GM19238 (cell line): Measurements from ENCODE around the gene MAMLD1.

Source experiments
- DNase-seq: peaks from one replicate; pipeline ENCODE4 v3.0.0; 2011; ENCODE audit warnings: low spot score; ENCODE audit not compliant: insufficient read length

MAMLD1 gene

GRCh38 chrX:150529587-150529986 is 166.5 kb downstream of the MAMLD1 start:
- DNase-seq, result no peak

GRCh38 chrX:150530821-150531220 is 167.7 kb downstream of the MAMLD1 start:
- no peak for DNase-seq

- no peak for DNase-seq
These were observed 168.3 kb downstream of the MAMLD1 start for GRCh38 chrX:150531467-150531866.

- no peak for DNase-seq
These were observed 170.7 kb downstream of the MAMLD1 start for GRCh38 chrX:150533863-150534262.

- DNase-seq, result no peak
These were observed 173.5 kb downstream of the MAMLD1 start for GRCh38 chrX:150536455-150537116.

- DNase-seq, result no peak
These were observed 174.7 kb downstream of the MAMLD1 start for GRCh38 chrX:150537851-150538250.

GRCh38 chrX:150540965-150541364 is 177.8 kb downstream of the MAMLD1 start:
- DNase-seq, result no peak

GRCh38 chrX:150542846-150543229 is 179.7 kb downstream of the MAMLD1 start:
- DNase-seq, result no peak

- no peak for DNase-seq
These were observed 180.4 kb downstream of the MAMLD1 start for GRCh38 chrX:150543230-150544155.

- DNase-seq, result no peak
These were observed 181.2 kb downstream of the MAMLD1 start for GRCh38 chrX:150544222-150544787.

GRCh38 chrX:150544835-150545770 is 182.0 kb downstream of the MAMLD1 start:
- DNase-seq, result no peak

- no peak for DNase-seq
These were observed 183.6 kb downstream of the MAMLD1 start for GRCh38 chrX:150546711-150547153.

- DNase-seq, result no peak
These were observed 184.4 kb downstream of the MAMLD1 start for GRCh38 chrX:150547375-150548115.

- no peak for DNase-seq
These were observed 185.1 kb downstream of the MAMLD1 start for GRCh38 chrX:150548251-150548650.

- no peak for DNase-seq
These were observed 185.6 kb downstream of the MAMLD1 start for GRCh38 chrX:150548684-150549083.

- no peak for DNase-seq
These were observed 188.8 kb downstream of the MAMLD1 start for GRCh38 chrX:150551963-150552362.

GRCh38 chrX:150558424-150558823 is 195.3 kb downstream of the MAMLD1 start:
- no peak for DNase-seq
